Astrocyte (in vitro differentiated cells and primary cell): ENCODE measurements around the gene F10. TPM values are rescaled to one million over a fixed set of nuclear protein-coding genes. Genes with fewer than 3 reads are reported as not detected.

Source experiments
- DNase-seq: peaks from one replicate; pipeline ENCODE4 v3.0.0-alpha.2; 2010; ENCODE audit warnings: low read depth
- FAIRE-seq: peaks from 2 replicates; lab custom pipeline; 2011; peaks lifted over from hg19 to GRCh38; lab: Jason Lieb, UNC
- H2AFZ ChIP-seq: 2 replicates; pipeline ENCODE4 v1.6.0; 2012; ENCODE audit warnings: low read depth, low read length, inconsistent platforms
- H3K27ac ChIP-seq: 2 replicates; pipeline ENCODE4 v1.5.1; 2011; ENCODE audit warnings: low read depth, low read length, inconsistent platforms
- H3K27me3 ChIP-seq: 2 replicates; pipeline ENCODE4 v1.6.0; 2011; ENCODE audit warnings: low read length, inconsistent platforms; ENCODE audit not compliant: insufficient read depth
- H3K36me3 ChIP-seq: 2 replicates; pipeline ENCODE4 v1.5.1; 2011; ENCODE audit warnings: low read length, inconsistent platforms; ENCODE audit not compliant: insufficient read depth
- H3K4me1 ChIP-seq: 2 replicates; pipeline ENCODE4 v1.5.1; 2011; ENCODE audit warnings: low read length, inconsistent platforms; ENCODE audit not compliant: insufficient read depth
- H3K4me2 ChIP-seq: 2 replicates; pipeline ENCODE4 v1.6.0; 2012; ENCODE audit warnings: low read length, inconsistent platforms
- H3K4me3 ChIP-seq: 2 replicates; pipeline ENCODE4 v1.5.1; 2011; ENCODE audit warnings: low read depth, mild to moderate bottlenecking, low read length, inconsistent platforms; ENCODE audit not compliant: insufficient read depth
- H3K79me2 ChIP-seq: 2 replicates; pipeline ENCODE4 v1.6.0; 2012; ENCODE audit warnings: mild to moderate bottlenecking, low read length, inconsistent platforms; ENCODE audit not compliant: insufficient read depth
- H3K9ac ChIP-seq: 2 replicates; pipeline ENCODE4 v1.6.0; 2012; ENCODE audit warnings: mild to moderate bottlenecking, low read length, inconsistent platforms
- H3K9me3 ChIP-seq: 2 replicates; pipeline ENCODE4 v1.5.1; 2012; ENCODE audit warnings: low read depth, mild to moderate bottlenecking, low read length, inconsistent platforms; ENCODE audit not compliant: insufficient read depth
- H4K20me1 ChIP-seq: 2 replicates; pipeline ENCODE4 v1.6.0; 2012; ENCODE audit warnings: low read length, inconsistent platforms; ENCODE audit not compliant: insufficient read depth
- H3K27ac Mint-ChIP-seq: one replicate; pipeline ENCODE4 v1.8.0; 2021; ENCODE audit warnings: mild to moderate bottlenecking, mixed read lengths; ENCODE audit not compliant: unreplicated experiment
- H3K27me3 Mint-ChIP-seq: one replicate; pipeline ENCODE4 v1.8.0; 2021; ENCODE audit warnings: low read depth, mixed read lengths; ENCODE audit not compliant: unreplicated experiment
- H3K36me3 Mint-ChIP-seq: one replicate; pipeline ENCODE4 v1.8.0; 2021; ENCODE audit warnings: low read depth, mixed read lengths; ENCODE audit not compliant: unreplicated experiment
- H3K4me1 Mint-ChIP-seq: one replicate; pipeline ENCODE4 v1.8.0; 2021; ENCODE audit warnings: low read depth, mixed read lengths; ENCODE audit not compliant: unreplicated experiment
- H3K4me3 Mint-ChIP-seq: one replicate; pipeline ENCODE4 v1.8.0; 2021; ENCODE audit warnings: mild to moderate bottlenecking, moderate library complexity, mixed read lengths; ENCODE audit not compliant: unreplicated experiment
- H3K9me3 Mint-ChIP-seq: one replicate; pipeline ENCODE4 v1.8.0; 2021; ENCODE audit warnings: mild to moderate bottlenecking, mixed read lengths; ENCODE audit not compliant: unreplicated experiment
- CTCF ChIP-seq: IDR thresholded peaks from 2 replicates; pipeline ENCODE4 v1.5.1; 2011; ENCODE audit warnings: low read depth, mild to moderate bottlenecking, inconsistent platforms, low read length, moderate library complexity; ENCODE audit not compliant: insufficient read depth
- EZH2 ChIP-seq: IDR thresholded peaks from 2 replicates; pipeline ENCODE4 v1.6.1; 2012; ENCODE audit warnings: mild to moderate bottlenecking, low read length, inconsistent platforms; ENCODE audit not compliant: insufficient read depth
- total RNA-seq: library from RNA; stranded (reverse); gene quantifications from 2 replicates; pipeline ENCODE4 v1.2.1, GENCODE V29; 2021

The F10 gene
- total RNA-seq, 1 donor from 2014 or later, result 0.45 TPM

- Mint-ChIP-seq H3K9me3 (no peaks in the 10 kb centered on the region), H3K27ac (no peak overlapping the region), H3K36me3 (no peaks in the 10 kb centered on the region), H3K27me3 (peaks cover 50% of the 10 kb centered on the region), H3K4me1 (no peaks in the 10 kb centered on the region), H3K4me3 (no peak overlapping the region)
- DNase-seq, result no peak
- Histone ChIP-seq H3K9me3 (no peaks in the 10 kb centered on the region), H4K20me1 (no peaks in the 10 kb centered on the region), H2AFZ (no peak overlapping the region), H3K9ac (no peak overlapping the region), H3K4me3 (no peak overlapping the region), H3K36me3 (no peaks in the 10 kb centered on the region), H3K27me3 (peaks cover 3% of the 10 kb centered on the region), H3K4me2 (no peak overlapping the region), H3K4me1 (peaks cover 3% of the 10 kb centered on the region), H3K79me2 (no peaks in the 10 kb centered on the region), H3K27ac (no peak overlapping the region)
- TF ChIP-seq EZH2 (no peak), CTCF (no peak)
- no peak for FAIRE-seq
Observed at GRCh38 chr13:113092776-113093579, 29.6 kb upstream of the F10 start.

- H4K20me1 ChIP-seq, result no peaks in the 10 kb centered on the region
- H3K9me3 ChIP-seq, result no peaks in the 10 kb centered on the region
- FAIRE-seq, result no peak
- no peak overlapping the region for H3K4me2 ChIP-seq
- H3K4me3 ChIP-seq, result no peak overlapping the region
- Mint-ChIP-seq H3K9me3 (no peaks in the 10 kb centered on the region), H3K27ac (no peak overlapping the region), H3K27me3 (peaks cover 55% of the 10 kb centered on the region), H3K4me3 (no peak overlapping the region), H3K4me1 (no peaks in the 10 kb centered on the region), H3K36me3 (no peaks in the 10 kb centered on the region)
- no peak for TF ChIP-seq EZH2
- no peak for TF ChIP-seq CTCF
- H3K79me2 ChIP-seq, result no peaks in the 10 kb centered on the region
- no peak overlapping the region for H3K9ac ChIP-seq
- no peaks in the 10 kb centered on the region for H3K36me3 ChIP-seq
- H2AFZ ChIP-seq, result no peak overlapping the region
- no peak for DNase-seq
- H3K27me3 ChIP-seq, result peaks cover 12% of the 10 kb centered on the region
- H3K27ac ChIP-seq, result no peak overlapping the region
- peaks cover 4% of the 10 kb centered on the region for H3K4me1 ChIP-seq
Observed at GRCh38 chr13:113093580-113094409, 28.8 kb upstream of the F10 start.
